NCI-H128 (cell line): ENCODE measurements around the gene CAMTA1.
"Not testable (repeated sequence)": the region's sequence is repeated elsewhere in the genome, so short reads cannot be mapped to it uniquely, and the experiment has no call there.

ENCODE experiments used
- DNase-seq: peaks from one replicate; lab custom pipeline; 2025; ENCODE audit not compliant: unreplicated experiment; lab: John Stamatoyannopoulos, UW

Gene CAMTA1, protein sequence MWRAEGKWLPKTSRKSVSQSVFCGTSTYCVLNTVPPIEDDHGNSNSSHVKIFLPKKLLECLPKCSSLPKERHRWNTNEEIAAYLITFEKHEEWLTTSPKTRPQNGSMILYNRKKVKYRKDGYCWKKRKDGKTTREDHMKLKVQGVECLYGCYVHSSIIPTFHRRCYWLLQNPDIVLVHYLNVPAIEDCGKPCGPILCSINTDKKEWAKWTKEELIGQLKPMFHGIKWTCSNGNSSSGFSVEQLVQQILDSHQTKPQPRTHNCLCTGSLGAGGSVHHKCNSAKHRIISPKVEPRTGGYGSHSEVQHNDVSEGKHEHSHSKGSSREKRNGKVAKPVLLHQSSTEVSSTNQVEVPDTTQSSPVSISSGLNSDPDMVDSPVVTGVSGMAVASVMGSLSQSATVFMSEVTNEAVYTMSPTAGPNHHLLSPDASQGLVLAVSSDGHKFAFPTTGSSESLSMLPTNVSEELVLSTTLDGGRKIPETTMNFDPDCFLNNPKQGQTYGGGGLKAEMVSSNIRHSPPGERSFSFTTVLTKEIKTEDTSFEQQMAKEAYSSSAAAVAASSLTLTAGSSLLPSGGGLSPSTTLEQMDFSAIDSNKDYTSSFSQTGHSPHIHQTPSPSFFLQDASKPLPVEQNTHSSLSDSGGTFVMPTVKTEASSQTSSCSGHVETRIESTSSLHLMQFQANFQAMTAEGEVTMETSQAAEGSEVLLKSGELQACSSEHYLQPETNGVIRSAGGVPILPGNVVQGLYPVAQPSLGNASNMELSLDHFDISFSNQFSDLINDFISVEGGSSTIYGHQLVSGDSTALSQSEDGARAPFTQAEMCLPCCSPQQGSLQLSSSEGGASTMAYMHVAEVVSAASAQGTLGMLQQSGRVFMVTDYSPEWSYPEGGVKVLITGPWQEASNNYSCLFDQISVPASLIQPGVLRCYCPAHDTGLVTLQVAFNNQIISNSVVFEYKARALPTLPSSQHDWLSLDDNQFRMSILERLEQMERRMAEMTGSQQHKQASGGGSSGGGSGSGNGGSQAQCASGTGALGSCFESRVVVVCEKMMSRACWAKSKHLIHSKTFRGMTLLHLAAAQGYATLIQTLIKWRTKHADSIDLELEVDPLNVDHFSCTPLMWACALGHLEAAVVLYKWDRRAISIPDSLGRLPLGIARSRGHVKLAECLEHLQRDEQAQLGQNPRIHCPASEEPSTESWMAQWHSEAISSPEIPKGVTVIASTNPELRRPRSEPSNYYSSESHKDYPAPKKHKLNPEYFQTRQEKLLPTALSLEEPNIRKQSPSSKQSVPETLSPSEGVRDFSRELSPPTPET (N-terminal part only)

DNA sequence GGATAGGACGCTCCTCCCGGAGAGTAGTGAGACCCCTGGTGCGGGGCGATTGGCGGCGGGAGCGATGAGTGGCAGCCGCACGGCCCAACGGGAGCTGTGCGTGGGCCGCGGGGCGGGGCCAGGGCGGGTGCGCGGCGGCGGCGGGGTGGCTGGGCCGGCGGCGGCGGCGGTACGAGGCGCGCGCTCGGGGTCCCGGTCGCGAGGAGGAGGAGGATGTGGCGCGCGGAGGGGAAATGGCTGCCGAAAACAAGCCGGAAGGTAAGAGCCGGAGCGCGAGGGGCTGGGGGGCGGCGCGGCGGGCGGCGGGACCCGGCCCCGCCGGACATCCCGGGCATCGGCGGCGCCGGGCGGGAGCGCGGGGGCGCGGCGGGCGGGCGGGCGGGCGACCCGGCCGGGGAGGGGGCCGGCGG is at the start of gene CAMTA1:
CAMTA1 (plus strand) TSS at position 137 of the 410 bp plus-strand sequence; CDS start at position 214, 77 bp downstream.
- DNase-seq, result no peak

DNA sequence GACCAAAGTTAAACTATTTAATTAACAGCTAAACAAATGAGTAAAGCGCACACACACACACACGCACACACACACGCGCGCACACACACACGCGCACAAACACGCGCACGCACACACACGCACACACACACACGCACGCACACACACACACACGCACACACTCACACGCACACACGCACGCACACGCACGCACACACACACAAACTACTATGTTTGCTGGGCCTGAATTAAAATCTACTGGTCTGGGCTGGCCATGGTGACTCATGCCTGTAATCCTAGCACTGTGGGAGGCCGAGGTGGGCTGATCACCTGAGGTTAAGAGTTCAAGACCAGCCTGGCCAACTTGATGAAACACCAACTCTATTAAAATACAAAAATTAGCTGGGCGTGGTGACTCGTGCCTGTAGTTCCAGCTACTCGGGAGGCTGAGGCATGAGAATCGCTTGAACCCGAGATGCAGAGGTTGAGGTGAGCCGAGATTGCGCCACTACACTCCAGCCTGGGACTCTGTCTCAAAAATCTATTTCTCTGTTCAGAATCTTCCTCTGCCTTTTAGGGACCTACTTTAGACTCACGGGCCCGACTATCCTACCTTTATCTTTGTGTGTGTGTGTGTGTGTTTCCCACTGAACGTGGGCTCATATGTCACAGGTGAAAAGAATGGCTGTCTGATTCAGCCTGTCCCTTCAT is 46.1 kb upstream of the CAMTA1 start:
- DNase-seq, result no peak

DNA sequence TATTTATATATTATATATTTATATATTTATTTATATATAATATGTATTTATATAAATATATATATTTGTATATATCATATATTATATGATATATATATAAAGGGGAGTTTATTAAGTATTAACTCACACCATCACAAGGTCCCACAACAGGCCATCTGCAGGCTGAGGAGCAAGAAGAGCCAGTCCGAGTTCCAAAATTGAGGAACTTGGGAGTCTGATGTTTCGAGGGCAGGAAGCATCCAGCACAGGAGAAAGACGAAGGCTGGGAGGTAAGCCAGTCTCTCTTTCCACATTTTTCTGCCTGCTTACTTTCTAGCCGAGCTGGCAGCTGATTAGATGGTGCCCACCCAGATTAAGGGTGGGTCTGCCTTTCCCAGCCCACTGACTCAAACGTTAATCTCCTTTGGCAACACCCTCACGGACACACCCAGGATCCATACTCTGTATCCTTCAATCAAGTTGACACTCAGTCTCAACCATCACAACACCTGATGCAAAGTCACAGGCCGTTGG is 42.5 kb upstream of the CAMTA1 start:
- DNase-seq, result not testable (repeated sequence)

DNA sequence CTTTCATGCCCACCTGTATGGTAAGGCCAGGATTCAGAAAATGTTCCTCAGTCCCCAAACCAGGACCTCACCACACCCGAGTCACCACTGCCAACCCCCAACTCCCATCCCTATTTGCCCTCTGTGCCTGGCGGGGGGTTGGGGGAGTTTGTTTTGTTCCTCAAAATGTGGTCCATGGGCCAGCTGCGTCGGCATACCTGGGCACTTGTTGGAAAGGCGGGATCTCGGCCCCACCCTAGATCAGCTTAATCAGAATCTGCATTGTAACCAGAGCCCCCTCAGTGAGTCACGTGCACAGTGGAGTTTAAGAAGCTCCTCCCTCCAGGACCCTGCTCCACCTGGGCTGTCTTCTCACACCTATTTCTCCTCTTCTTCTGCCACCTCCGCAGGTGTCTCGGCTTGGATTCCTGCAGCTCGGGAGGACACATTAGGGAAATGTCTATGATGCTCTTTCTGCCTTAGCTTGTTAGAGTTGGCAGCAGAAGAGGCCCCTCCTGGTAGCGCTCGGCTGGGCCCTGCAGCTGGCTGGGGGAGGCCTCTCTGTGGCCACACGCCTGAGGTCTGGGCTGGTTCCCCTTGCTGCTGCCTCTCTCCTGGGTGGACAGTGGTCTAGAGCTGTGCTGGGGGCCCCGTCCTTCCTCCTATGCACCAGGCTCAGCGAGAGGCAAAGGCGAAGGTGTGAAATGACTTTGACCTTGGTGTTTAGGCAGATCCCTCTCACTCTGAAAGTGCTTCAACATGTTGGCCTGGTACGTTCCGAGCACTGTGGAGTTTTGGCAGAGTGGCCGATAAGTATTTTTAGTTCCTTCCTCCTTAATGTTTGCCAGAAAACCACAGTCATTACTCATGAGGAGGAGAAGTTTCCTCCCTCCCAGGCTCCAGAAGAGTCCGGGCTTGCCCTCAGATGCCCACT is 41.8 kb upstream of the CAMTA1 start:
- DNase-seq, result no peak

DNA sequence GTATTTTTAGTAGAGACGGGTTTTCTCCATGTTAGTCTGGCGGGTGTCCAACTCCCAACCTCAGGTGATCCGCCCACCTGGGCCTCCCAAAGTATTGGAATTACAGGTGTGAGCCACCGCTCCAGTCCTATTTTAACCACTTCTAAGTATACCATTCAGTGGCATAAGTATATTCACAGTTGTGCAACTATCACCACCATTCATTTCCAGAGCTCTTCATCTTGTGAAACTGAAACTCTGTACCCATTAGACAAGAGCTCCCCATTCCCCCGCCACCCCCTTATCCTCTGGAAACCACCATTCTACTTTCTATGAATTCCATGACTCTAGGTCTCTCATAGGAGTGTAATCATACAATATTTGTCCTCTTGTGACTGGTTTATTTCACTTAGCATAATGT is 40.2 kb upstream of the CAMTA1 start:
- DNase-seq, result no peak

DNA sequence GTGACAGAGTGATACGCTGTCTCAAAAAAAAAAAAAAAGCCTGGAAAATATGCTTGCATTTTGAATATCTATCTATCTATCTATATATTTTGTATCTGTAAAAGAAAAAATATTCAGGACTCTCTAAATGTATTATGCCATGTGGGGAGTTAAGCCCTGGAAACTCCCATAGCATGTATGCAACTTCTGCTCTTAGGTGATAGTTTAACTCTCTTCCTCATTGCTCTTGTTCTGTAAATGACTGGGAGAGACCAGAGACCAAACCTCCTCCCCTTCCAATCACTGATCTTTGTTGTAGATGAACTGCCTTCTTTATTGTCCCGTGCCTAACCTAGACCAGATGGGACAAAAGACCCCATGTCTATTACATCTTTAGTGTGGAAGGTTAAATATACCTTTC is 37.6 kb upstream of the CAMTA1 start:
- DNase-seq, result no peak

DNA sequence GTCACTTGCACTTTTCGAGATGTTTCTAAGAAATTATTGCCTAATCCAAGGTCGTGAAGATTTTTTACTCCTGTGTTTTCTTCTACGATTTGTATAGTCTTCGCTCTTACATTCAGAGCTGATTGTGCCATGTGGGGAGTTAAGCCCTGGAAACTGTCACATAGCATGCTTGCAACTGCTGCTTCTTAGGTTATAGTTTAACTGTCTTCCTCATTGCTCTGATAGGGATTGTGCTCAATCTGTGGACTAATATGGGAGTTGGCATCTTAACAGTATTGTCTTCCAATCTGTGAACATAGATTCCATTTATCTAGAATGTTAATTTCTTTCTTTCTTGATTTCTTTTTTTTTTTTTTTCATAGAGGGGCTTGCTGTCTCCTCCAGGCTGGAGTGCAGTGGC is 34.8 kb upstream of the CAMTA1 start:
- DNase-seq, result no peak

DNA sequence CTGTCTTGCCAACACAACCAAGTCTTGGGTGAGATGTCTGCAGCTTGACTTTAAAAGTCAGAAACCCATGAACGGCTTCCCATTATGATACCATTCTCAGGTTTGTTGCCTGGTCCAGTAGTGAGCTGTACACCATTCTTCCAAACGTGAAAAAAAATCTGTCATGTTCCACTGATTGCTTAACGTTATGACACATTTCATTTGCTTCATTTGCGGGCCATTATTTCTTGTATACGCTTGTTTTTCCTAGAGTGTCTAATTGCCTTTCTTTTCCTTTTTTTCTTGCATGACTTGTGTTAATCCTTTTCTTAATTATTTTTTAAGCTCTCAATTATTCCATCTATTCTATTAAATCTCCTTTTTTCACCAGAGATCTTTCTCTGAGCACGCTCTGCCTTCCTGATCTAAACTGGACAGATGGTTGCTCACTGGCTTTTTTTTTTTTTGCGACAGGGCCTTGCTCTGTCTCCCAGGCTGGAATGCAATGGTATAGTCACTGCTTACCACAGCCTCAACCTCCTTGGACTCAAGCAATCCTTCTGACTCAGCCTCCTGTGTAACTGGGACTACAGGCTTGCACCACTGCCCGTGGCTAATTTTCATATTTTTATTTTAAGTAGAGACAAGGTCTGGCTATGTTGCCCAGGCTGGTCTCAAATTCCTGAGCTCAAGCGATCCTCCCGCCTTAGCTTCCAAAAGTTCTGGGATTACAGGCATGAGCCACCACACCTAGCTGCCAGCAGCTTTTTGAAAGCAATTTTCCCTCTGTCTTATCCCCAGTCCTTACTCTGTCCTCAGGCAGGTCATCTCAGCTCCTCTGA is 31.7 kb upstream of the CAMTA1 start:
- no peak for DNase-seq

DNA sequence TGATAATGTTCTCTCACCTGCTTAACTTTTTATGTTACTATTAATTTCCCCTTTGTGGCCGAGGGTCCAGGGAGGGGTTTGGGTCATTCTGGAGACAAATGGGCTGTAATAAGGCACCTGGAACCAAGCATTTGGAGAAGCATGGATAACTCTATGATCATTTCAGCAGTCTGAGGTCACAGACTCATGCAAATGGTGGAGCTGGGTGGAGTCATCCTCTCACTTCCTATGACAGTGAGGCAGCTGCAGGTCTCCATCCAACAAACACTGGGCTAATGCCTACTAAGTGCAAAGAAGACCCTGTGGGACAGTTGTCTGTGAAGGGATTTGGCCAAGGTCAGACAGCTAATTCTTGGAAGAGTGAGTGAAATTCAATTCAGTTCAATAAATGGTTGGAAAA is 28.8 kb upstream of the CAMTA1 start:
- DNase-seq, result no peak

DNA sequence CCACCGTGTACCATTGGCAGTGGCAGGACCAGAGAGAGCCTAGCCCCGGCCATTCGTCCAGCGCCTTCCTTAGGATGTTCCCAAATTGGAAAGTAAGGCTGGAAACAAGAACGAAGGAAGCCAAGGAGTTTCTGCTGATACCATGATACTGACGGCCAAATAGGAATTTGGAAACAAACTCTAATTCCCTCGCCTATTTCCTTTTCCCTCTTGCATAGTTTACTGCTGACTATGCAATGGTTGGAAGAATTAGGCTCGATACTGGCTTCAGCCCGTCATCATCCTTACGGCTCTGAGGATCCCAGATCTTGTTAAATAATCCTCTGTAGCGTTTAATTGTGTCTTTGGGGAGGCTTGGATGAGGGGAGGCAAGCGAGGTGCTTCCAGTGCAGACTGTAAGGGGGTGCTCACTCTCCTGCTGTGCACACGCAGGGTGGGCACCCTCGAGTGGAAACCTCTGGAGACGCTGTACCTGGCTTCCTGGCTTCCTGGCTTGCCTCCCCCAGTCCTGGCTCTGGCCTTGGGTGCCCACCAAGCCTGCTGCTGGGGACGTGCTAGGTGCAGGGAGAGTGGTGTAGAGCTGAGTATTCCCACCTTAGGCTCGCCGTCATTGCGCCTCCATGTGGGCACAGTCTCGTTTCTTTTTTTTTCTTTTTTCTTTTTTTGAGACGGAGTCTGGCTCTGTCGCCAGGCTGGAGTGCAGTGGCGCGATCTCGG is 27.4 kb upstream of the CAMTA1 start:
- no peak for DNase-seq

DNA sequence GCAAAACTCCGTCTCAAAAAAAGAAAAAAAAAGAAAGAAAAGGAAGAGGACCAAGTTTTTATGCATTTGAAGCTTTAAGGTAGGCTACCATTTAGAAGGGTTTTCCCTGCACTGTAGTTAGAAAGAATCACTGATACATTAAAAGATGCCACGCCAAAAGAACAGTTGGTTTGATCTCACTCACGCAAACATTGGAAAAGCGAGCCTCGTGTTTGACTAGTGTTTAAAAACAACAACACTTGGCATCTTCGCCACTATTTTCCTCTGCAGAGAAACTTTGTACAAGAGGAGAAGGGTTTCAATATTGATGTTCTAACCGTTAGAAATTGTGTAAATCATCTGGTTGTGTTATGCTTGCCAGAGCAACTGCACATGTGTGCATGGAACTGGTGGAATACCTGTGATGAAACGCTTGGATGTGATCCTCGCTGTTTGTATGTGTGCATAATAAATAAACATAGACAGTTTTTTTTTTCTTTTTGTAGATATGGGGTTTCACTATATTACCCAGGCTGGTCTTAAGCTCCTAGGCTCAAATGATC is 24.0 kb upstream of the CAMTA1 start:
- no peak for DNase-seq

DNA sequence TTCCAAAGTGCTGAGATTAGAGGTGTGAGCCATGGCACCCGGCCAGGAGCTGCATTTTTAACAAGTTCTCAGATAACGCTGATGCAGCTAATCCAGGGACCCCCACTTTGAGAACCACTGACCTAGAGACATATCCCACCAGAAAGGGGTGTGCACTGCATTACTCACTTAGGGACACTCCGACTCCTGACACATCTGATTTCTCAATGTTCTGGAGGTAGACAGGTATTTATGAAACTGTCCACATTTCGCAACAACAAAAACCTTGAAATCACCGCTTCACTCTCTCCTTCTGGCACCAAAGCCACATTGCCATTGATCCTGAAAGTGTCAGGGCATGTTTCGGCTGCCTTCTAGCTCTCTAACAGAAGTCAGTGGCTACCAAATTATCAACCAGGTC is 23.2 kb upstream of the CAMTA1 start:
- no peak for DNase-seq

DNA sequence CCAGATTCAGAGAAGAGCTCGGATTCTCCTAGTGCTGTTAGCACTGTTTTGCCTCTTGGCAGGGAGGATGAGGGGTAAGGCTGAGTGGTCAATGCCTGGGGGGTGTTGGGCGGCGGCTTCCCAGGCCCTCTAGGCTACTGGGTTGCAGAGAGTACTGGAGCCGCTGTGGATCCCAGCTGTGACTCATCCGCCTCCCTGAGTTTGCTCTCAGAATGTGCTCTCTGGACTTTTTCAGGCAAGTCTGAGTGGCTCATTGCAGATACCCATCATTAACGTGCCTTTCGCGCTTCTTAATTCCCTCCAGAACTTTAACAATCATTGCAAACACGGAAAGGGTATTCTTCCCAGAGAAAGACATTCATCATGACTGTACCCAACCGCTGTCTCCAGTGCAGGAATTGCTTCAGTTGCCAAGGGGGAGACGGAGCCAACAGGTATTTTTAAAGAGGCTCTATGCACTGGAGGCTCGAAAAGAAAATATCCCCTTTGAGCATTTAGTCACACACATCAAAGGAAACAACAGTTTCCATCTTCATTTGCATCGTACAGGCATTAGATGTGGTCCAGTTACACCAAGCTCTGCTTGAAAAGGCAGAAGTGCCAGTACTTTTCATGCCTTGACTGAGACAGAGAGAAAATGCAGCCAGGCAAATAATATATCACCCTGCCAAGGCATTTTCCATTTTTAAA is 14.4 kb upstream of the CAMTA1 start:
- DNase-seq, result no peak

DNA sequence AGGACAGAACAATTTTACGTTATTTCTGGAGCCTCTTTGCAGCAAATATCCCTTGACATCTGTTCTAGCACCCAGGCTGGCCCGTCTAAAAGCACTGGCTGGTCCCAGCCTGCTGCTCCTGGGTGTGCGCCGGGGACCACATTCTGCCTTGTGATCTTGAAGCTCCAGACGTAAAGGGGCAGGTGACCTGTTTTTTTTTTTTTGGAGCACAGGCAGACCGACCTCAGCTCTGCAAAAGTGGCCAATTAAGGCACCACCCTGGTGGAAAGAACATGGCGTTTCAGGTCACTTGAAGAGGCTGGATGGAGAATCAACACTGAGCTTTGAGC is 13.8 kb upstream of the CAMTA1 start:
- no peak for DNase-seq

DNA sequence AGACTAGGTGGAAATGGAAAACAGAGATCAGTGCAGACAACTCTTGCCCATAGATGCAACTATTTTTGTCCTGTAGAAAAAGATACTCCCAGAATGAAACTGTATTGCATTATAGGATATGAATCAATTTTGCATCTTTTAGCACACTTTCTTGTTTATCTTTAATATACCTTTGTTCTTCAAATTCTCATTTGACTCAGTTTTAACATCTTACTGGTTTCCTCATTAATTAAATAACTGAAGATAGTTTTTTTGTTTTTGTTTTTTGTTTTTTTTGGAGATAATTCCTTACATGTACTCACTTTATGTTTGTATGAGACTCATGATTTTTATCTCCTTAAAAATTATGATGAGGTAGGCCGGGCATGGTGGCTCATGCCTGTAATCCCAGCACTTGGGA is 10.9 kb upstream of the CAMTA1 start:
- no peak for DNase-seq

DNA sequence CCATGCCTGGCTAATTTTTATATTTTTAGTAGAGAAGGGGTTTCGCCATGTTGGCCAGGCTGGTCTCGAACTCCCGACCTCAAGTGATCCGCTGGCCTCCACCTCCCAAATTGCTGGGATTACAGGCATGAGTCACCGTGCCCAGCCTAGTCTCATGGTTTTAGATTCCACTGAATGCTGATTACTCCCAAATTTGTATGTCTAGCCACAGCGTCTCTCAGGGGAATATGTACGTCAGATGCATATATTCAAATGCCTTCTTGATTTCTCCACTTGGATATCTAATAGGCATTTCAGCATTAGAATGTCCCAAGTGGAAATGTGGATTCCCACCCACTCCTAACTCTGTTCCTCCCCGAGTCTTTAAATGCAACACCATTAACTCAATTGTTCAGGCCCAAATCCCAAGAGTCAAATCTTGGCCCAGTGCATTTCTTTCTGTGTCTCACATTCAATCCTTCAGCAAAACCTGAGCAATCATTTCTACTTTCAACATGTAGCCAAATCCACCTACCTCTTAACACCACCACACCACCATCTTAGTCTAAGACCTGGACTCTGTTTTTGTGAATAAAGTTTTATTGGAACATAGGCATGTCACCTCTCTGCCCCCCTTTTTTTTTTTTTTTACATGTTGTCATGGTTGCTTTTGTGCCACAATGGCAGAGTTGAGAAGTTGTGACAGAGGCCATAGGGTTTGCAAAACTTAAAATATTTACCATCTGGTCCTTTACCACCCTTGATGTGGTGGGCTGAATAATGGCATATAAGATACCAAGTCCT is 9.8 kb upstream of the CAMTA1 start:
- no peak for DNase-seq
